ENCODE measurements around the gene DENND2A. TPM values are rescaled to one million over a fixed set of nuclear protein-coding genes. Genes with fewer than 3 reads are reported as not detected.

DENND2A gene
- total RNA-seq, 4 donors from 2014 or later, result 6.8 to 13.6 (median 10.6) TPM

- TF ChIP-seq, protein P1, sequence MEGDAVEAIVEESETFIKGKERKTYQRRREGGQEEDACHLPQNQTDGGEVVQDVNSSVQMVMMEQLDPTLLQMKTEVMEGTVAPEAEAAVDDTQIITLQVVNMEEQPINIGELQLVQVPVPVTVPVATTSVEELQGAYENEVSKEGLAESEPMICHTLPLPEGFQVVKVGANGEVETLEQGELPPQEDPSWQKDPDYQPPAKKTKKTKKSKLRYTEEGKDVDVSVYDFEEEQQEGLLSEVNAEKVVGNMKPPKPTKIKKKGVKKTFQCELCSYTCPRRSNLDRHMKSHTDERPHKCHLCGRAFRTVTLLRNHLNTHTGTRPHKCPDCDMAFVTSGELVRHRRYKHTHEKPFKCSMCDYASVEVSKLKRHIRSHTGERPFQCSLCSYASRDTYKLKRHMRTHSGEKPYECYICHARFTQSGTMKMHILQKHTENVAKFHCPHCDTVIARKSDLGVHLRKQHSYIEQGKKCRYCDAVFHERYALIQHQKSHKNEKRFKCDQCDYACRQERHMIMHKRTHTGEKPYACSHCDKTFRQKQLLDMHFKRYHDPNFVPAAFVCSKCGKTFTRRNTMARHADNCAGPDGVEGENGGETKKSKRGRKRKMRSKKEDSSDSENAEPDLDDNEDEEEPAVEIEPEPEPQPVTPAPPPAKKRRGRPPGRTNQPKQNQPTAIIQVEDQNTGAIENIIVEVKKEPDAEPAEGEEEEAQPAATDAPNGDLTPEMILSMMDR (IDR thresholded peaks at IDR 0.05; ENCODE audit: low read depth), result no peak
Observed at GRCh38 chr7:140551355-140552239, 89.0 kb downstream of the DENND2A start.

GRCh38 chr7:140546947-140547346 is 93.7 kb downstream of the DENND2A start:
- TF ChIP-seq, protein P1 (IDR thresholded peaks at IDR 0.05; ENCODE audit: low read depth), result no peak

DNA sequence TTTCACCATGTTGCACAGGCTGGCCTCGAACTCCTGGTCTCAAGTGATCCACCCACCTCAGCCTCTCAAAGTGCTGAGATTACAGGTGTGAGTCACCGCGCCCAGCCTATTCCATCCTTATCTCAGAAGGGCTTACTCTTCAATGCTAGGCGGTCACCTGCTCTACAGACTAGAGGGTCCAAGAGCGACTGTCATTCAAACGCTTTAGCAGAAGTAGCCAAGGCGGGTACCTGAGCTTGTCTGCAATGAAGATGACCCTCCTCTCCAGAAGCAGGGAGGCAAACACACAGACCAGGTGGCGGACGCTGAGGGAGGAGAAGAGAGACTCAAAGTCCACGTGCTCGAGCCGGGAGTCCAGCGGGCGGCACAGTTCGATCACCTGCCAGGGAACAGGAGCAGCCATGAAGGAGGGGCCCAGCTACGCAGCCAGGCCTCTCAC is 96.2 kb downstream of the DENND2A start:
- TF ChIP-seq, protein P1 (IDR thresholded peaks at IDR 0.05; ENCODE audit: low read depth), result no peak

GRCh38 chr7:140542228-140542603 is 98.4 kb downstream of the DENND2A start:
- TF ChIP-seq, protein P1 (IDR thresholded peaks at IDR 0.05; ENCODE audit: low read depth), result no peak

- TF ChIP-seq, protein P1 (IDR thresholded peaks at IDR 0.05; ENCODE audit: low read depth), result no peak
Observed at GRCh38 chr7:140541513-140542227, 98.9 kb downstream of the DENND2A start.

- TF ChIP-seq, protein P1 (IDR thresholded peaks at IDR 0.05; ENCODE audit: low read depth), result no peak
Observed at GRCh38 chr7:140541176-140541512, 99.5 kb downstream of the DENND2A start.

- TF ChIP-seq, protein P1 (IDR thresholded peaks at IDR 0.05; ENCODE audit: low read depth), result no peak
Observed at GRCh38 chr7:140540136-140540777, 100.4 kb downstream of the DENND2A start.
